Stimulated activated CD8-positive, alpha-beta memory T cell treated with anti-CD3 and anti-CD28 coated beads, Interleukin-12 subunit alpha, Interleukin-12 subunit beta, amount 100 ng/mL, for 1 hour (primary cell): Measurements from ENCODE around the gene IGSF11.
"Not testable (repeated sequence)": the region's sequence is repeated elsewhere in the genome, so short reads cannot be mapped to it uniquely, and the experiment has no call there.

ENCODE experiments used
- DNase-seq: peaks from one replicate; pipeline ENCODE4 v3.0.0-alpha.2; 2020; ENCODE audit warnings: low read depth

IGSF11 gene

GRCh38 chr3:118990823-118991560, 43.7 kb downstream of the IGSF11 start:
- no peak for DNase-seq

- DNase-seq: no peak
These were observed 46.2 kb downstream of the IGSF11 start for GRCh38 chr3:118988198-118989130.

GRCh38 chr3:118987477-118987876, 47.2 kb downstream of the IGSF11 start:
- no peak for DNase-seq

GRCh38 chr3:118986734-118987133, 47.9 kb downstream of the IGSF11 start:
- no peak for DNase-seq

- no peak for DNase-seq
These were observed 49.9 kb downstream of the IGSF11 start for GRCh38 chr3:118984699-118985098.

GRCh38 chr3:118981494-118982134, 53.0 kb downstream of the IGSF11 start:
- DNase-seq: no peak

GRCh38 chr3:118980832-118981231, 53.8 kb downstream of the IGSF11 start:
- no peak for DNase-seq

GRCh38 chr3:118978393-118978758, 56.3 kb downstream of the IGSF11 start:
- no peak for DNase-seq

- DNase-seq: no peak
These were observed 56.8 kb downstream of the IGSF11 start for GRCh38 chr3:118977671-118978392.

GRCh38 chr3:118977118-118977517, 57.5 kb downstream of the IGSF11 start:
- DNase-seq: no peak

GRCh38 chr3:118975476-118975875, 59.2 kb downstream of the IGSF11 start:
- not testable (repeated sequence) for DNase-seq

GRCh38 chr3:118974356-118975097, 60.1 kb downstream of the IGSF11 start:
- DNase-seq: no peak

GRCh38 chr3:118973050-118973449, 61.6 kb downstream of the IGSF11 start:
- no peak for DNase-seq

- DNase-seq: no peak
These were observed 63.8 kb downstream of the IGSF11 start for GRCh38 chr3:118970819-118971218.

- DNase-seq: no peak
These were observed 66.0 kb downstream of the IGSF11 start for GRCh38 chr3:118968640-118969039.

- no peak for DNase-seq
These were observed 66.5 kb downstream of the IGSF11 start for GRCh38 chr3:118968111-118968510.

GRCh38 chr3:118966700-118967099, 67.9 kb downstream of the IGSF11 start:
- DNase-seq: no peak

GRCh38 chr3:118963711-118964110, 70.9 kb downstream of the IGSF11 start:
- DNase-seq: no peak

- DNase-seq: no peak
These were observed 73.7 kb downstream of the IGSF11 start for GRCh38 chr3:118960876-118961450.

- DNase-seq: no peak
These were observed 78.6 kb downstream of the IGSF11 start for GRCh38 chr3:118955914-118956556.
